ENCODE measurements around the gene MRPS27.

MRPS27 gene

DNA sequence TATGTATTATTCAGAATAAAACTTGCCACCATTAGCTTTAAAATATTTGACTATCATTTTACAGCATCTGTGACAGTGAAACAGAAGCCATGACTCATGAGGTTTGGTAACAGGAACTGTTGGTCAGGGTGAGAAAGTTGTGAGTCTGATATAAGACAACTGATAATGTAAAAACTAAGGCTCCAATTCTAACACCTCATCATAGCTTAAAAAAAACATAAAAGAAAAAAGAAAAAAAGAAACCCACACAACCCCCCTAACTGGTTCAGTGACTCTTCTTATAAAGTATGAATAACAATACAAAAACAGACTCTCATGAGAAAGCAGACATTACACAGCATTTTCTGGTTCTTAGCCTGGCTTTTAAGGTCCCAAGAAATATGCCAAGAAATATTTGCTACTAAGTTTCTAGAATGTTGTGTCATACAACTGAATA, 85.8 kb downstream of the MRPS27 start:
- DNase-seq (ENCODE audit: low read depth in 2 of 2, low spot score in 1 of 2) = peak in 1 of 2 donors; percentile 10

DNA sequence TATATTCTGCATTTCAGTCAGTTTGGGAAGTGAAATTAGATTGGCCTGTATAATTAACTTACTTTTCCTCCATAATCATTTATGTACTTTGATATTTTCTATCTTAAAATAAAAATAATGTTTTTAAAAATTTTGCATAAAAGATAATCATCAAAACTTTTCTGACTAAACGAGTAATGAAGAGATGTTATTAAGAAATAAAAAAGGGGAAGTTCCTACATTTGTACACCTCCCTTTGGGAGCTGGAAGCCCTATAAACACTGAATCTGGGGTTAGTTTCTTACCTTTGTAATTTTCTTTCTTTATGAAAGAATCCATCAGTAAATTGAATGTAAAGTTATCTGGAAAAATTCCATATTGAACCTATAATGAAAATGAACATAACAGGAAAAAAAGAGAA, 86.2 kb downstream of the MRPS27 start:
- DNase-seq (ENCODE audit: low read depth in 2 of 2, low spot score in 1 of 2) = no peak

DNA sequence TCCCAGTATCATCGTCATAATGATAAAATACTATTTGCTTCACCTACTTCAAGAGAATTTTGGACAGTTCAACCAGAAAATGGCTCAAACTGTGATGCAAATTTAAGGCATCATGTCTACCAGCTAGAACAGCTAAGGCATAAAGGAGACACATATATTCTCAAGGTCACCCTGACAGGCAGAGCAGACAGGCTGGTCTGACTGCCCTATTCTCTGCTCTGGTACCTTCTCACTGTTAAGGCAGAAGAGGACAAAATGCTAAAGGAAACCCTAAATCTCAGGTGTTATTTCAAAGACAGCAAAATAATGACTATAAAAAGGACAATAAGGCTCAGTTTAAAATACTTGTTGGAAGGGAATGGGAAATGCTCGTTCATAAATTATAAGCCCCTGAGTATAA, 87.2 kb downstream of the MRPS27 start:
- no peak for DNase-seq (ENCODE audit: low read depth in 2 of 2, low spot score in 1 of 2)

DNA sequence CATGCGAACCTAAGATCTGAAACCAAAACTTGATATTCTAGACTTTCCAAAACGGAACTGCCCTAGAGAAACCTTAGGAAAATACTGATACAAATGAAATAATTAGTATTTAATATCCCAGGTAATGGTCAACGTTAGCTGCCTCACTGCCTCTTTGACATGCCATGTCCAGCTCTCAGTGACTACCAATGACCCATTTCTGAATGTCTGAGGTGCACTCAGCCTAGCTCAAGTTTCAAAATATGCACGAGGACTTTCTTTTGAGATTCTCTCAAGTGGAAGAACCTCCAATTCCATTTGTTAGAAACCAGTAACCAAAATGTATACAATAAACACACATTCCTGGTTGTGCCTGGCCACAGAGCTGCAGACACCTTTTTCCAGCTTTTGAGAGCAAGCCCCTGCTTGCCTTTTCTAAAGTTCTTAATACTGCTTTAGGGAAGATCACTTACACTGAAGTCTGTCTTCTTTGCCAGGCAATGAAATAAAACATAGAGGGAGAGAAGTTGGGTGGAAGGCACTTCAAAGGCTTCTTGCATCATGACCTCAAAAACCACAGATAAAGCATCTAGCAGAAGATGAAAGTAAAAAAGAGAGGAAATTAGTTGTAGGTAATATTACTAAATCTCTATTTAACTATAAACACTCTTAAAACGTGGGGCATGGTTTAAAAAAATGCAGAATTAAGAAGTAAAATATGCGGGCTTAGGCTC, 87.9 kb downstream of the MRPS27 start:
- no peak for DNase-seq (ENCODE audit: low read depth in 2 of 2, low spot score in 1 of 2)

DNA sequence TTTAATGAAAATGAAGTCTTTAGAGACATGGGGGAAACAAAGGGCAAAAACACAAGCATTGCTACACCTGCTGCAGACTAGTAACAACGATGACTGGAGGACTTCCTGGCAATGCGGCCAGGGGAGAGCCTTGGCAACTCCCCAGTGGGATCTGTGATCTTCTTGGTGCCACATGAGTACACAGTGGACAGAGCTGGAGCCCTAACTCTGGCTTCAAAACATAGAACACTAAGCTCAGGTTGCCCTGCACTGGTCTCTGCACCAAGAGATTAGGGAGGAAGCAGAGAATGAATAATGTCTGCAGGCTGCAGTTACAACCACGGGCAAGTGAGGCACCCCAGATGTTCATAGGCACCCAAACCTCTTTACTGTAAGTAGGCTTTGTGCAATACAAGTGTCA, 91.1 kb downstream of the MRPS27 start:
- DNase-seq (ENCODE audit: low read depth in 2 of 2, low spot score in 1 of 2) = no peak

DNA sequence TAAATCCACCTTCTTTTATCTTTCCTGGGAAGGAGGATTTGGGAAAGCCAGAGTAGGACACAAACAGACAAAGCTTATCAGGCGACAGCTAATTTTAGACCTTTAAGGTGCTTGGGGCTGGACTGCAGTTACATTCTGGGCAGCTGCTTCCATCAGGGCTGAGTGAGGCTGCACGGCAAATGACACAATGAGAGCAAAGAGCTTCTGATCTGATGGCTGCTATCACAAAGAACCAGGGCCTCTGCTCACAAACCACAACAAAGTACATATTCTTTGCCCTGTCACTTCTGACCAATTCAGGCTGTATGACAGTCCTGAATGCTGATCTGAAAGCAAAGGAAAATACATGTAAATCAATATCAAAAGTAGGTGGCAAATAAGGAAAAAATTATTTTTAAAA, 93.1 kb downstream of the MRPS27 start:
- no peak for DNase-seq (ENCODE audit: low read depth in 2 of 2, low spot score in 1 of 2)

DNA sequence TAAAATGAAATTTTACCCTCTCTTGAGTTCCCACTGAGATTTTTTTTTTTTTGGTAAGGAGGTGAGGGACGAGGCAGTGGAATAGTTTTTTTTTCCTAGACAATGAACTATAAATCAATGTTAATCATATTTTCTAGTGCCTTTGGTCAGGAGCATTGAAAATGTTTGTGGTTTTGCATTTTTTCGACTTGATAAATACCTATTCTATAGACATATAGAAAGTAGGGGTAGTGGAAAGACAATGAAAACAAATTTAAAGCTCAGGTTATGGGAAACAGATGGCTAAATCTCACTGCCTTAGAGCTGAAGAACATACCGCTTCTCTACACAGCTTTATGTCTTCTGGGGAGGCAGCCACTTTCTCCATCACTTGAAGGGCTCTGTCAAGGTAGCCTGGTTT, 94.3 kb downstream of the MRPS27 start:
- no peak for DNase-seq (ENCODE audit: low read depth in 2 of 2, low spot score in 1 of 2)

DNA sequence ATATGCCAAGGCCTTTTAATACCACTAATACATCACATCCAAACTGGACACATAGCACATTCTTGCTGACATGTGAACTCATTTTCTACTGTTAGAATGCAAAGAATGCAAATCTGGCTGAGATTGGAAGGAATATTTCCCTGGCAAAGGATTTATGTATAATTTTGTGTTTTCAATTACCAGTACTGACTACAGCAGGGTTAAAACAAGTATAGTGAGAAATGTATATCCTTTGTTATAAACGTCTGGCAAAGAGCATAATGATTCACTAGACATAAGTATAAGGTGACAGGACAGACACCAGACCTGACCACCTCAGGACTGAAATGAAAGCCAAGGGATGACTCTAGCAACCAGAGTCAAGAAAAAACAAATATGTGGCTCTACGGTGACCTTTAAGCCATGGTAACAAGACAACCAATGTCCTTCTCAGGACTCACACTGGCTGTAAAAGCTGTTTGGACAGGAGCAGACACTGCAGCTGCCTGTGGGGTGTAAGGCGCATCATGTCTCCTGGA, 95.0 kb downstream of the MRPS27 start:
- no peak for DNase-seq (ENCODE audit: low read depth in 2 of 2, low spot score in 1 of 2)

DNA sequence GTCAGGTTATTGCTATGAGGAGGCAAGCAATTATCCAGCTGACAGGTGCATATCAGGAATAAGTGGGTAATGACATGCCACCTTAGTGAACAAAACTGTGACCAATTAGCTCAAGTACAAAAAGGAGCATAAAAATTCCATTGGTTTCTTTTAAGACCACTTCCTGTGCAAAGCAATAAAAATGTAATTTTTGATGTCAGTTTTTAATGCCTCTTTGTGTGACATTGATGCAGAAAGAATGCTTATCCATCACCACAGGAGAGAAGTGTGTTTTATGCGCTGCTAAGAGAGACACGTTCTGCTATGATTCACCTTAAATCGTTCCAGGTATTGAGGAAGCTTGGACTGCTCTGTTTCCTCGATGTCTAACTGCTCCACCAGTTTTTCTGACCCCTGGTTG, 96.7 kb downstream of the MRPS27 start:
- DNase-seq (ENCODE audit: low read depth in 2 of 2, low spot score in 1 of 2) = no peak

DNA sequence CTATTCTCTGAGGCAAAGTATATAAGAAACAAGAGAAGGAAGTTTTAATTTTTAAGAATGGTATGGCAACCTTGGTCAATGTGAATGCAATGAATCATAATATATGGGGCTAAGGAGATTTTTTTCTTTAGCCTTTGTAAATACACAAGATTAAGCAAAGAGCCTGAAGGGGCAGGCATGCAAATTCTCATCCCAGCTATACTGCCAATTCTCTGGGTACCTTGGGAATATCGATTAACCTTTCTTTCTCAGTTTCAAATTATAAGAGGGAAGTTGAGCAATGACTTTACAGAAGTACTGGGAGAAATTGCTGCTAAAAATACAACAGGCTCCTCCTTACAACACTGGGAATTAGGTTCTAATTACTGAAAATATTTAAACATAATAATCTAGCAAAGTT, 97.5 kb downstream of the MRPS27 start:
- no peak for DNase-seq (ENCODE audit: low read depth in 2 of 2, low spot score in 1 of 2)

DNA sequence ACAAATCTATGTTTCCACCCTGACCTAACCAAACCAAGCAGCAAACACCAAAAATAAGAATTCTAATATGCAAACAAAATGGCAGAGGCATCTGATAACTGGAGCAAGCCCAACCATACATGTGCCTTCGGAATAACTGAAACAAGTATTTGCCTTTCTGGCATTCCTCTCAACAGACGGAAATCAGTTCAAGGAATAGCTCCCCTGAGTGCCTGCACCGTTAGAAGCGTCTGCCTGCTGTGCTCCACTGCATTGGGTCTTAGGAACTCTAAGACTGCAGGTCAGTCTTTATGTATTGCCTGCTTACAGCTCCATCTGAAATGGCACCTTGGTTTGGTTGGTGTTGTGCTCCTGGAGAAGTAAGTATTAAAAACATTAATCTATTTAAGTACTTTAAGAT, 98.5 kb downstream of the MRPS27 start:
- no peak for DNase-seq (ENCODE audit: low read depth in 2 of 2, low spot score in 1 of 2)

DNA sequence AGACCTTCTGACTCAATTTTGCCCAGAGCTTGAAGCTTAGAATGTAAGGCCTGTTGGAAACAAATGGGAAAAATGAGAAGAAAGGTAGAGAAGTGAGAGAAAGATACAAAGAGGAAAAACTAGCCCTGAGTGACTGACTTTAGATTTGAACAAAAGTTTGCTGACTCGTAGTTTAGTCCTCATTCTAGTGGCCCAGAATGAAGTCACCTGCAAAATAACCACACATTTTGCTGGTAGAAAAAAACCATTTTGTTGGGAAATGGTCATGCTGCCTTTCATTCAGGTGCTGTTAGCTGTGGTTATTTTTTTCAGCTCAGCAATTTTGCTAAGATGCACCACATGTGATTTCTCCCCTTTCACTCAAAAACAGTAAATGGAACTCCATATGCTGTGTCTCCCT, 98.9 kb downstream of the MRPS27 start:
- DNase-seq (ENCODE audit: low read depth in 2 of 2, low spot score in 1 of 2) = no peak

DNA sequence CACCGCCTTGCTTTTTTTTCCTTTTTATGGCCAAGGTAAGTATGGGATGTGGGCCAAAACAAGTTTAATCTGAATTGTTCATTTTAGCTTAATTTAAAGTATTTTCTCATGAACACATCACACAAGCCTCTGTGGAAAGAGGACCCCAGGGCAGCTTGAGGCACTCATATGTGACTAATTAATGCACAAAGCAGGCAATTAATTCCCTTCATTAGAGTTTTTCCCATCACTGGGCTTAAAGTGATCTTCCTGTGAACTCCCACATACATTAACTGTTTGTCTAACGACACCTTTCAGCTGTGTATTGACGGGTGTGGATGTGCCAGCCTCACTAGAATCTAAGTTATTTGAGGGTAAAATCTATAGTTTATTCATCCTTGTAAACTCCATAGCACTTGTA, 103.3 kb downstream of the MRPS27 start:
- no peak for DNase-seq (ENCODE audit: low read depth in 2 of 2, low spot score in 1 of 2)

DNA sequence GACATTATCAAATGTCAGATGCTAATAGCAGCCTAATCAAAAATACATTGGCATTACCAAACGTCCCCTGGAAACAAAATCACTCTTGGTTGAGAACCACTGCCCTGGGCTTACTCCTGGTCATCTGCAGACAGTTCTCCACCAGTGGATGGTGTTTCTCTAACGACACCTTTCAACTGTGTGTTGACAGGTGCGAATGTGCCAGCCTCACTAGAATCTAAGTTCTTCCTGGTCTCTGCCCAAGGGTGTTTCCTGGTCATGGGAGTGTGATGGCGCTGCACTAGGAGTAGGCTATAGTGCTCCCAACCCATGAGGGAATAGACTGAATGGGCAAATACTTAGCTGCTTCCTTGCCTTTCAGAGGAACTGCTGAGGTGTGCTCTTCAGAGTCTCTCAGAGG, 105.9 kb downstream of the MRPS27 start:
- no peak for DNase-seq (ENCODE audit: low read depth in 2 of 2, low spot score in 1 of 2)

DNA sequence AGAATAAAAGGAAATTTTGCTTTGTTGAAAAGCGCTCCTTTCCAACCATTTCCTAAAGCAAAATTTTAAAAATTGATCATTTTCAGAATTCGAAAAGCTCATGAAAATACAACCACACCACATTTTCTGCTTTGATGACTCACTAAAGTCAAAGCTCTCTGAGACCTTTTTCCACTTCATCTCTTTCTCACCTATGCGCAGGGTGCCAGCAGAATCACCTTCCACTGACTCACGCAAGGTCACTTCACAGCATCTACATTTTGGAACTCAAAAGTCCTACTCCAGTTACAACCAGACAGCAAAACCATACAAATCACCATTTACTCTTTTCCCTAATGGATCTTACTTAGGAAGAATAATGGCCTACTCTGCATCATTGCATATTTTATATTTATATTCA, 106.6 kb downstream of the MRPS27 start:
- DNase-seq (ENCODE audit: low read depth in 2 of 2, low spot score in 1 of 2) = no peak

DNA sequence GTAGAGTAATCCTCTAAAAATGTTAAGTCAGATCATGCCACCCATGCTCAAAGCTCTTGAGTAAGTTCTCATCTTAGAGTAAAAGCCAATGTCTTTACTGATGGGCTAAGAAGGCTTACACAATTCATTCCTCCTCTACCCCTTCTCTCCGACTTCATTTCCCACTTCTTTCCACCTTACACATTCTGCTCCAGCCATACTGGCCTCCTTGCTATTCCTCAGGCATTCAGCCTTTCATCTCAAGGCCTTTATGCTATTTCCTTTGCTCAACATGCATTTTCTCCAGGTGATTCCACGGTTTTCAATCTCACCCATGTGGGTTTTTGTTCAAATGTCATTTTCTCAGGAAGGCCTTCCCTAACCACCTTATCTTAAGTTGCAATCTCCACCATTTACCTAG, 107.9 kb downstream of the MRPS27 start:
- no peak for DNase-seq (ENCODE audit: low read depth in 2 of 2, low spot score in 1 of 2)

DNA sequence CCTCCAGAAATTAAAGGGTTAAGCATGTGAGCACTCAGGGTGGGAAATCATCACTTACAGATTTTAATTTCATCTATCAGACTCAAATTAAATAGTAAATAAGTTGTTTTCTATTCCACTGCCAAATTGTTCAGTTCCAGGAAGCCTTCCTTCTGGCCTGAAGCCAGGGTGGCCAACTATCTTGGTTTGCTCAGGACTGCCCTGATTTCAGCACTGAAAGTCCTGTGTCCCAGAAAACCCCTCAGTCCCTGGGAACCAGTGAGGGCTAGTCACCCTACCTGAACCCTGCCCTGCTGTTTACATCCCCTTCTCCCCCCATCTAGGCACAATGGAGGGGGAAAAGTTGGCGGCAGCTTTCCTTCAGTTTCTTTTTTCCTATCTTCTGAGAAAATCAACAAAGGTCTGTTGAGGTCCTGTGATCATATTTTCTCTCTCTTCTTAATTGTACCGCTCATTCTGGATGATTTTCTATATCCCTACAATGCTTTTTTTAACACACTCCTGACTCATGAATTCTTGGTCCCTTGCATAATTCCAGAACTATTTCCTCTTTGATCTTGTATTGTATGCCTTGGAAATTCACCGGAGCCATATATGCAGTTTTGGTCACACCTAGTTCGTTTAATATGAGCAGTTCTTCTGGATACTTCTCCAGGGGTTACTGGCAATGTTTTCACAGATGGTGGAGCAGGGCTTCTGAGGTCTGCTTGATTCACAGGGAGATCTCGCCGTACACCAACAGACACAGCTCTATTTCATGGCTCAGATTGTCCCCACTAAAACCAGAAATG, 109.0 kb downstream of the MRPS27 start:
- DNase-seq (ENCODE audit: low read depth in 2 of 2, low spot score in 1 of 2) = no peak

DNA sequence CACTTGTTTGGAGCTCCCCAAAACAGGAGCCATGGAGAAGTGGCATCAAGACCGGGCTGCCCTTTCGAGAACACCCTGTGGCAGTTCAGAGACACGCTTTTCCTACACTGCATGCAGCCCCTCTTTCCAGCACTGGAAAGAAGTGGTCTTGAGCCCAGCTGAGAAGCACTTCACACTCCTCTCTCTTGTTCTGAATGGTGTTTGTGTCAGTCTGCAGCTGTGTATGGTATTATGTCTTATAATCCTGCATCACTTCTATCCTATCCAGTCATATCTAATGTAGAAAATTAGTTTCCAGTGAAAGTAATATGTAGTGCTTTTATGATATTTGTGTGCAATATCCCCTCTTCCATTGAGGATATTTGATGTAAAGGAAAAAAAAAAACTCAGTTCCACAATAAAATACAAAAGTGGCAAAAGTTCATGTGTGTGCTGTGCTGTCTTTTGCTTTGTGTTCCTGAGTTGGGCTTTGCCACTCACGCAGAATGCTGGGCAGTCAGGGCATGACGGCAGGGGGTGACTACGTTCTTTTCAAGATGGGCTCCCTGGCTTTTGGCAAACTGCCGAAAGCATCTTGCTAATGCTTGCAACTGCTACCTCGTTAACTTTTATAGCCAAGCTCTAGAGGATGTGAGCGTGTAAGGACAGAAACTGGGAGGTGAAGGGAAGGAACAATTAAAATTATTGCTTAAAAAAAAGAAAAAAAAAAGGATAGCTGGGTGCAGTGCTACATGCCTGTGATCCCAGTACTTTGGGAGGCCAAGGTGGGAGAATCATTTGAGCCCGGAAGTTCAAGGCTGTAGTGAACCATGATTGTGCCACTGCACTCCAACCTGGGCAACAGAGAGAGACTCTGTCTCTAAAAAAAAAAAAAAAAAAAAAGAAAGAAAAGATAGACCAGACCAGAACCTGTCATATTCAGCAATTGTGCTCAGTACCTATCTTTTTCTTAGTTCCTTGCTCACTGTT, 110.6 kb downstream of the MRPS27 start:
- no peak for DNase-seq (ENCODE audit: low read depth in 2 of 2, low spot score in 1 of 2)

DNA sequence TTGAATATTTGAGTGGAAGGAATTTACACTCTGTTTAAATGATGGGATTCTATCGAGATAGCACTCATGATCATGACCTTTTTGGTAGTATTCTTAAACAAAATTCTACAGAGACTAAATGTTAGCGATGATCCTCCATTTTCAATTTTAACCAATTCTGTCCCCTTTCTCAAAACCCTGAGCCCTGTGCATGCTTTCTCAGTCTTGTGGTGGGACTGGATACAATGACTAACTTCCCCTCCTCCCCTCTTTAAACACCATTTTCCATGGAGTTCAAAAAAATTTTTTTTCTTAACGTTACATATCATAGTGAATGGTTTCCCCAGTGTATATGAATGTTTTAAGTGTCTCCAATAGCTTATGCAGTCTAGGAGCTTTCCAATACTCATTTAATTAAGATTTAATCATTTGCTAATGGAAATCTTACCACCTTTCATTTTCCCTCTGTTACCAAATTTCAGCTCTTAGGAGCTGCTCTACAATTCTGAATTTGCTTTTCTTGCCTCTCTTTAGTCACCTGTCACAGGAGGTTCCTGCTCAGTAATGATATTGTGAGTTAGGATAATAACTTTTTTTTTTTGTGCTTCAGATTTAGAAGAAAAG, 111.6 kb downstream of the MRPS27 start:
- no peak for DNase-seq (ENCODE audit: low read depth in 2 of 2, low spot score in 1 of 2)

DNA sequence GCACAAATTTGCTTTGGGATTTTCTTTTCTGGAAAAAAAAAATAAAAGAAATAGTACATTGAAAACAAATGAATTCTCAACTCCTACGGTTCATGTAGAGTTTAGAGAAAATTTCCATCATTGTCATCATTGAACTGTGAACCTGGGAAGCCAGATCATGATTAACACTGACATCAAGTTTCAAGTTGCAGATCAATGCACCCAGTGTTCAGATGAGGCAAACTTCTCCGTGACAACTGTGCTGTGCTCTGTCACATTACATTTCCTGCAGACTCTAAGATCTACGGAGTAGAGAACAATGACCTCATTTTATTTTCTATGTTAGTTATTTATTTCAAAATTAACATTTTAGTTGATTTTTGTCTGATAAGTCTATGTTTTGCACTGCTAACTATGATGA, 113.0 kb downstream of the MRPS27 start:
- DNase-seq (ENCODE audit: low read depth in 2 of 2, low spot score in 1 of 2) = no peak

DNA sequence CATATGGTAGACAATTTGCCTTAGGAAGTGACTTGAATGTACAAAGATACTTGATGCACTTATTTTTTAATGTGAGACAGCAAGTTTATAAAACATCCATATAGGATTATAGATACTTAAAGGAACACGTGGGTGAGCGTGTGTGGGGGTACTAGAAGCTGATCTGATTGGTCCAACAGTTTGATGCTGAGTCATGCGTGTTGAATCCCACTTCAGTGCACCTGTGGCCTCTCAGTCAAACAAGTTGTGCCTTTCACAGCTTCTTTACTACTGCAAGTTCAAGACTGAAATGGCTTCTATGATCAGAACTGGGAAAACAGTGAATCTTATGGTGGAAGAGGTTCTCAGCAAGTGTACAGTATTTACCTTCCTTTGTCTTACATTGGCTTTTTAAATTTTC, 113.9 kb downstream of the MRPS27 start:
- DNase-seq (ENCODE audit: low read depth in 2 of 2, low spot score in 1 of 2) = no peak
